HepG2 (cell line): ENCODE measurements around the gene NECAB2. TPM values are rescaled to one million over a fixed set of nuclear protein-coding genes. Genes with fewer than 3 reads are reported as not detected.

Experiments used
- ARHGAP35 ChIP-seq: sonication (generic); formaldehyde crosslinking; IDR thresholded peaks from 2 replicates; pipeline ENCODE4 v1.9.0; 2022; ENCODE audit warnings: mild to moderate bottlenecking, inconsistent platforms, moderate library complexity, missing genetic modification reagents, borderline replicate concordance
- YEATS4 ChIP-seq: sonication (generic); formaldehyde crosslinking; IDR thresholded peaks from 2 replicates; pipeline ENCODE4 v1.4.0; 2020; ENCODE audit warnings: missing genetic modification reagents, borderline replicate concordance
- ZNF691 ChIP-seq: sonication (generic); formaldehyde crosslinking; IDR thresholded peaks from 2 replicates; pipeline ENCODE4 v1.4.0; 2020; ENCODE audit warnings: missing genetic modification reagents, low read depth, mild to moderate bottlenecking, borderline replicate concordance
- ZNF704 ChIP-seq: sonication (generic); formaldehyde crosslinking; IDR thresholded peaks from 2 replicates; pipeline ENCODE4 v1.8.1; 2023; ENCODE audit warnings: mild to moderate bottlenecking, inconsistent platforms, moderate library complexity, missing genetic modification reagents, borderline replicate concordance
- ZNF772 ChIP-seq: sonication (generic); formaldehyde crosslinking; IDR thresholded peaks from 2 replicates; pipeline ENCODE4 v1.5.0; 2020; ENCODE audit warnings: mild to moderate bottlenecking, missing genetic modification reagents
- ZNF883 ChIP-seq: sonication (generic); formaldehyde crosslinking; IDR thresholded peaks from 2 replicates; pipeline ENCODE4 v1.5.1; 2020; ENCODE audit warnings: mild to moderate bottlenecking, missing genetic modification reagents; ENCODE audit errors: not compliant biosample characterization
- ZZZ3 ChIP-seq: sonication (generic); formaldehyde crosslinking; IDR thresholded peaks from 2 replicates; pipeline ENCODE4 v1.4.0; 2020; ENCODE audit warnings: missing genetic modification reagents, mild to moderate bottlenecking, borderline replicate concordance
- polyA plus RNA-seq, 8 experiments: library from polyadenylated mRNA; depleted of rRNA in 3 of 8; stranded (reverse) in 7 of 8; unstranded in 1 of 8; fragments of >200 nt; fragmentation: Illumina TruSeq in 4 of 8; extraction: Trizol in 4 of 8; gene quantifications; 2 replicates each; pipeline versions ENCODE4 v1.2.1 to v1.2.3, GENCODE V29; 2011 to 2016; ENCODE audit warnings: low read depth in 4 of 8, missing spikeins in 1 of 8, mixed read lengths in 1 of 8; ENCODE audit not compliant: insufficient read depth in 1 of 8
- total RNA-seq, 5 experiments: library from RNA; depleted of rRNA; stranded (reverse); fragments of >200 nt; fragmentation: Illumina TruSeq; extraction: Trizol; gene quantifications; 2 replicates each; pipeline ENCODE4 v1.2.3, GENCODE V29; 2016; ENCODE audit warnings: low read depth in 1 of 5

NECAB2 gene
- total and polyA plus RNA-seq, 2 of the 13 experiments (the other 11 are each of a cell fraction or from before 2014, with no cell fraction given): 0.21 to 0.49 TPM

GRCh38 chr16:83925957-83926725, 41.9 kb upstream of the NECAB2 start (continued):
- TF ChIP-seq ZNF691 (CRISPR knock-in tag) (0 out of 2 replicates have a peak, but pooled peaks have one; percentile 33), YEATS4 (CRISPR knock-in tag) (0 out of 2 replicates have a peak, but pooled peaks have one; percentile 17), ZZZ3 (CRISPR knock-in tag) (0 out of 2 replicates have a peak, but pooled peaks have one; percentile 6), ZNF704 (0 out of 2 replicates have a peak, but pooled peaks have one; percentile 29), ZNF772 (CRISPR knock-in tag) (peak; percentile 51; the same call in 1 of the 2 replicates), ARHGAP35 (CRISPR knock-in tag) (no peak), ZNF883 (CRISPR knock-in tag) (peak; percentile 48)
